Panc1 (cell line): Measurements from ENCODE around the gene ASXL1.

Source experiments
- POLR2AphosphoS5 ChIP-seq: IDR thresholded peaks from 2 replicates; pipeline ENCODE4 v1.6.1; 2012; ENCODE audit warnings: mild to moderate bottlenecking, low read depth, low read length, moderate library complexity
- REST ChIP-seq, 2 experiments: IDR thresholded peaks; 2 replicates each; pipeline ENCODE4 v1.6.1; 2011 to 2012; ENCODE audit warnings: low read depth in 2 of 2, control low read depth in 1 of 2, low read length in 1 of 2, mild to moderate bottlenecking in 1 of 2, moderate library complexity in 1 of 2; ENCODE audit not compliant: insufficient read depth in 1 of 2
- SIN3A ChIP-seq: IDR thresholded peaks from 2 replicates; pipeline ENCODE4 v1.6.1; 2012; ENCODE audit warnings: low read depth, mild to moderate bottlenecking, low read length, moderate library complexity, borderline replicate concordance; ENCODE audit not compliant: insufficient read depth
- TCF7L2 ChIP-seq: IDR thresholded peaks from 2 replicates; pipeline ENCODE4 v1.6.1; 2011; ENCODE audit warnings: mild to moderate bottlenecking, low read depth, low read length, inconsistent platforms
- TF ChIP-seq, protein P1 (sequence below): fragments of 450-650 bp; IDR thresholded peaks from 2 replicates; pipeline ENCODE4 v1.5.1; 2017; ENCODE audit warnings: mild to moderate bottlenecking

GRCh38 chr20:32468313-32468640, 110.1 kb downstream of the ASXL1 start:
- TF ChIP-seq, protein P1, sequence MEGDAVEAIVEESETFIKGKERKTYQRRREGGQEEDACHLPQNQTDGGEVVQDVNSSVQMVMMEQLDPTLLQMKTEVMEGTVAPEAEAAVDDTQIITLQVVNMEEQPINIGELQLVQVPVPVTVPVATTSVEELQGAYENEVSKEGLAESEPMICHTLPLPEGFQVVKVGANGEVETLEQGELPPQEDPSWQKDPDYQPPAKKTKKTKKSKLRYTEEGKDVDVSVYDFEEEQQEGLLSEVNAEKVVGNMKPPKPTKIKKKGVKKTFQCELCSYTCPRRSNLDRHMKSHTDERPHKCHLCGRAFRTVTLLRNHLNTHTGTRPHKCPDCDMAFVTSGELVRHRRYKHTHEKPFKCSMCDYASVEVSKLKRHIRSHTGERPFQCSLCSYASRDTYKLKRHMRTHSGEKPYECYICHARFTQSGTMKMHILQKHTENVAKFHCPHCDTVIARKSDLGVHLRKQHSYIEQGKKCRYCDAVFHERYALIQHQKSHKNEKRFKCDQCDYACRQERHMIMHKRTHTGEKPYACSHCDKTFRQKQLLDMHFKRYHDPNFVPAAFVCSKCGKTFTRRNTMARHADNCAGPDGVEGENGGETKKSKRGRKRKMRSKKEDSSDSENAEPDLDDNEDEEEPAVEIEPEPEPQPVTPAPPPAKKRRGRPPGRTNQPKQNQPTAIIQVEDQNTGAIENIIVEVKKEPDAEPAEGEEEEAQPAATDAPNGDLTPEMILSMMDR = no peak
- TF ChIP-seq POLR2AphosphoS5 = no peak
- no peak for TF ChIP-seq TCF7L2
- no peak for TF ChIP-seq SIN3A
- TF ChIP-seq REST (IDR thresholded peaks at IDR 0.05; ENCODE audit: insufficient read depth in 1 of 2, low read depth in 2 of 2, low read length in 1 of 2) = no peak
